Measurements from ENCODE around the gene RANBP9. TPM values are rescaled to one million over a fixed set of nuclear protein-coding genes. Genes with fewer than 3 reads are reported as not detected.
A peak's percentile ranks its signal among the peaks of the same experiment; 100 is the strongest.

Gene RANBP9
- total RNA-seq (10 to 100 TPM; 45.4 to 56.9 (median 49.2) TPM), polyA plus RNA-seq (1 to 10 TPM; 2.7 to 3.5 TPM), total RNA-seq (86.4 reads per million, percentile 82 among the genes with 10 or more reads in this experiment)

DNA sequence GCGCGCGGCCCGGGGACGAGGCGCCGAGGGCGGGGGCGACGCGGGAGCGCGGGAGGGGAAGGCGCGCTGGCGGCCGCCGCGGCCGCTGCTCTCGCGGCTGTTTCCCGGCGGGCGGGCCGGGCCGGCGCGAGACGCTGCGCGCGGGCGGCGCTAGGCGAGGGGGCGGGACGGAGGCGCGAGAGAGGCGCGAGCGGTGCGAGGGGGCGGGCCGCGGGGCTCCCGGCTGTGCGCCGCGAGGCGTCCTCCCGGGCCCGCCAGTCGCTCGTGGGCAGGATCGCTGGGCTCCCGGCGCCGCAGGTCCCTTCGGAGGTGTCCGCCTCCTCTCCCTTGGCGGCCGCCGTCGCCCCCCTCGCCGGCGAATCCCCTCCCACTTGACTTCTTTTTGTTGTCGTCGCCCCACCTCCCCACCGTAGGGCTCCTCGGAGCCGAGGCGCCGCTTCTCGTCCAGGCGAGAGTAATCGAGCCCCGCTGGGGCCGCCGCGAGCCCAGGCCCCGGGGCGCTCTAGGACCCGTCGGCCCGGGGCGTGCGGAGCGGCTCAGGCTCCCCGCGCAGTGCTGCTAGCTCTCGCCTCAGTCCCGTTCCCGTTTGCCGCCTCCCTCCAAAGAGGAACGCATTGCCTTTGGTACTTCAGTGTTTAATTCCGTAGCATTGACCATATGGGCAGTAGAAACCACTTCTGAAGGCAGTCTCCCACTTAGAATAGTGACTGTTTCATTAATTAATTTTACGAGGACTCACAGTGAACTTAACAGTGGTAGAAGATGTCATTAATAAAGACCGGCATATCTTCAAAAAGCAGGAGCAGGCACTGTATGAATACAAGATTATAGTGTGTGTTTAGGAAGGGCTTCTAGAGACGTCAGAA, at the start of gene RANBP9:
RANBP9 (minus strand) TSS at position 103 of the 866 bp plus-strand sequence. CDS start 330 bp downstream, outside the sequence.
- peak within 1 kb of the TSS; percentile 91 to 100 (median 98) for H3K4me3 Mint-ChIP-seq
- DNase-seq (peak; percentile 86 to 92 (median 90)), ATAC-seq (peak; percentile 90)
- Histone ChIP-seq H3K27ac (ENCODE audit: low read depth, low read length) (peak within 1 kb of the TSS; percentile 94), H3K4me1 (ENCODE audit: control insufficient read depth in 2 of 2, insufficient read depth in 2 of 2, low read length in 2 of 2) (peaks cover 12 to 15% of the 10 kb centered on the region in 2 donors), H3K27me3 (ENCODE audit: control insufficient read depth in 2 of 2, insufficient read depth in 2 of 2, low read length in 2 of 2) (no peaks in the 10 kb centered on the region), H3K4me3 (ENCODE audit: low read length) (peak within 1 kb of the TSS; percentile 85), H3K9me3 (ENCODE audit: control insufficient read depth in 2 of 3, low read length in 3 of 3) (no peaks in the 10 kb centered on the region), H3K36me3 (ENCODE audit: control insufficient read depth in 2 of 3, insufficient read depth in 3 of 3, low read length in 3 of 3) (no peaks in the 10 kb centered on the region)
- H3K36me3 Mint-ChIP-seq = peaks cover 0 to 12% (median 4%) of the 10 kb centered on the region in 5 donors
- intact Hi-C loops (cut with micrococcal nuclease) = loop anchor here (1.0 to 5.0 kb wide), 17 partner anchors 13 to 1535 kb away; partner anchors contain the start of genes MCUR1 (in 2 of the 2), NOL7 (in 2 of the 2), SIRT5 (in 2 of the 2) and TBC1D7 (in 2 of the 2)
- no peaks in the 10 kb centered on the region for H3K27me3 Mint-ChIP-seq
- H3K9me3 Mint-ChIP-seq = peaks cover 0 to 4% (median 0%) of the 10 kb centered on the region in 11 donors
- H3K27ac Mint-ChIP-seq = peak within 1 kb of the TSS; percentile 93 to 99 (median 98)
- ChIA-PET CTCF (interaction anchor here (0.9 to 3.0 kb wide), 9 partner anchors 12 to 137 kb away, joined by 3 to 12 read pairs (median 3); partner anchors contain the start of genes NOL7 and SIRT5), POLR2A (interaction anchor here (0.8 to 5.9 kb wide), 22 partner anchors 8 to 140 kb away, joined by 3 to 101 read pairs (median 4); partner anchors contain the start of genes NOL7 and SIRT5)
- H3K4me1 Mint-ChIP-seq = peaks cover 31 to 58% (median 45%) of the 10 kb centered on the region in 7 donors

DNA sequence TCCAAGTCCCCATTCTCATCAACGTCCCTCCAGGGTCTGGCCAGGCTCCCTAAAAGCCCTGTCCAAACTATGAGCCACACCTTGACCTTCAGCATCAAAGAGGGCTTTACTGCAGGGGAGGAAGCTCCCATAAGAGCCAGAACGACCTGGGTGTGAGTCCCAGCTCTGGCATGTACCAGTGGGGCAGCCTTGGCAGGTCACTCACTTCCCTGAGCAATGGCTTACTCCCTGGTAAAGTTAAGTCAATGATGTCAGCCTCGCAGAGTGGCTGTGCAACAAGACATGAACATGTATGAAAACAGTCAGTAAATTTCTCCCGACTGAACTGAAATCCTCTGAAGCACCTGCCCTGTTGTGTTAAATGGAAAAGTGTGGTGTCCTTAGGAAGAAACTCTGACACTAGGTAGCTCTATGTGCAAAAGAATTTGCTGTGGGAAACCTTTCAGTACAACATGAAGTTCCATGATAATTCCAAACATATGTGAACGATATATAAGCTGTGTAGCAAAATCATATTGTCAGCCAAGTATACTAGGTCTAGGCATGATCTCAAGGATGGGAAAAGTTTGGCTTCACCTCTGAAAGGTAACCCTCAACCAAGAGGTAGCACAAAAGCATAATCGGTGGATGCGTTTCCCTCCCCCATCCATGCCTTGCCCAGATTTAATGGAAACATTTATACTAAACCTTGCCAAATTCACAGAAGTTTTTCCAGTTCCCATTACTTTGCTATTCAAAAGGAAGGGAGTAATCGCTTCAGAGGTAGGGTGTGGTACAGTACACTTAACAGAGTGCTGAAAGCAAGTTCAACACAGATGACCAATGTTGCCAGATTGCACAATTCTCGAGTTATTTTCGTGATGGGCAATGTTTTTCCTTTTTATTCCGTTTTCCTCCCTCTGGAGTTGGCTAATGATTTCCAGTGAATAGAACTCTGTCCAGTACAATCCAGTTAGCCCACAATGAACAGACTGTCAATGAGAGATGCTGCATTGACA, 49.0 kb upstream of the RANBP9 start:
- peaks cover 0 to 1% (median 0%) of the 10 kb centered on the region in 11 donors for H3K9me3 Mint-ChIP-seq
- ChIA-PET POLR2A (interaction anchor here (1.1 to 1.3 kb wide), 2 partner anchors 10 to 145 kb away, joined by 3 read pairs; partner anchors contain the start of gene NOL7), CTCF (interaction anchor here (1.4 kb wide), 1 partner anchor 185 kb away, joined by 5 read pairs; the partner anchor contains the start of gene SIRT5)
- intact Hi-C loops (cut with micrococcal nuclease) = no loop called here
- no peak overlapping the region for H3K27ac Mint-ChIP-seq
- H3K4me3 Mint-ChIP-seq = no peak overlapping the region
- Histone ChIP-seq H3K27me3 (ENCODE audit: control insufficient read depth in 2 of 2, insufficient read depth in 2 of 2, low read length in 2 of 2) (no peaks in the 10 kb centered on the region), H3K4me1 (ENCODE audit: control insufficient read depth in 2 of 2, insufficient read depth in 2 of 2, low read length in 2 of 2) (peaks cover 10 to 11% of the 10 kb centered on the region in 2 donors), H3K9me3 (ENCODE audit: control insufficient read depth in 2 of 3, low read length in 3 of 3) (no peaks in the 10 kb centered on the region), H3K4me3 (ENCODE audit: low read length) (no peak overlapping the region), H3K27ac (ENCODE audit: low read depth, low read length) (no peak overlapping the region), H3K36me3 (ENCODE audit: control insufficient read depth in 2 of 3, insufficient read depth in 3 of 3, low read length in 3 of 3) (no peaks in the 10 kb centered on the region)
- H3K27me3 Mint-ChIP-seq = peaks cover 0 to under 1% (median 0%) of the 10 kb centered on the region in 5 donors
- H3K4me1 Mint-ChIP-seq = peaks cover 12 to 39% (median 23%) of the 10 kb centered on the region in 7 donors
- ATAC-seq = no peak
- DNase-seq = no peak
- H3K36me3 Mint-ChIP-seq = peaks cover 0 to 7% (median 0%) of the 10 kb centered on the region in 5 donors

DNA sequence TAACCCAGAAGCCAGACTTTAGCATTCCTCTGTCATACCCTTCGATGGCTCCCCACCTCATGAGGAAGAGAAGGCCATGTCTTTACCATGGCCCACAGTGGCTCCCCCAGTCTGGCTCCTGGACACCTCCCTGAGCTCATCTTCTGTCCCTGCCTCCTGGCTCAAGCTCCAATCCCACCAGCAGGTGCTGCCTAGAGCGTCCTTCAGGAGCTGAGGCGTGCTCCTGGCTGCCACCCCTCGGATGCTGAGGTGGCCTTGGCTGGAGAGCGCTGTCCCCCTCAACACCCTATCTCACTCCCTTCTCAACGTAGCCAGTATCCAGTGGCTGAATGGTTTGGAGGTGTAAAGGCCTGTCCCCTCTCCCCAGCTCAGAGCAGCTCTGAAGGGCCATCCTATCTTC, 47.4 kb upstream of the RANBP9 start:
- DNase-seq = no peak
- Mint-ChIP-seq H3K4me3 (peak overlapping the region in 2 of 10 donors; percentile 14 to 32), H3K9me3 (peaks cover 0 to 1% (median 0%) of the 10 kb centered on the region in 11 donors), H3K36me3 (peaks cover 0 to 7% (median 0%) of the 10 kb centered on the region in 5 donors), H3K27ac (peak overlapping the region in 2 of 9 donors; percentile 16 to 67), H3K4me1 (peaks cover 12 to 31% (median 23%) of the 10 kb centered on the region in 7 donors), H3K27me3 (no peaks in the 10 kb centered on the region)
- Histone ChIP-seq H3K27me3 (ENCODE audit: control insufficient read depth in 2 of 2, insufficient read depth in 2 of 2, low read length in 2 of 2) (no peaks in the 10 kb centered on the region), H3K9me3 (ENCODE audit: control insufficient read depth in 2 of 3, low read length in 3 of 3) (no peaks in the 10 kb centered on the region), H3K27ac (ENCODE audit: low read depth, low read length) (no peak overlapping the region), H3K4me1 (ENCODE audit: control insufficient read depth in 2 of 2, insufficient read depth in 2 of 2, low read length in 2 of 2) (peaks cover 10 to 11% of the 10 kb centered on the region in 2 donors), H3K4me3 (ENCODE audit: low read length) (no peak overlapping the region), H3K36me3 (ENCODE audit: control insufficient read depth in 2 of 3, insufficient read depth in 3 of 3, low read length in 3 of 3) (no peaks in the 10 kb centered on the region)
- CTCF ChIA-PET = no interaction called here
- no peak for ATAC-seq
- POLR2A ChIA-PET = no interaction called here
- intact Hi-C loops (cut with micrococcal nuclease) = no loop called here

DNA sequence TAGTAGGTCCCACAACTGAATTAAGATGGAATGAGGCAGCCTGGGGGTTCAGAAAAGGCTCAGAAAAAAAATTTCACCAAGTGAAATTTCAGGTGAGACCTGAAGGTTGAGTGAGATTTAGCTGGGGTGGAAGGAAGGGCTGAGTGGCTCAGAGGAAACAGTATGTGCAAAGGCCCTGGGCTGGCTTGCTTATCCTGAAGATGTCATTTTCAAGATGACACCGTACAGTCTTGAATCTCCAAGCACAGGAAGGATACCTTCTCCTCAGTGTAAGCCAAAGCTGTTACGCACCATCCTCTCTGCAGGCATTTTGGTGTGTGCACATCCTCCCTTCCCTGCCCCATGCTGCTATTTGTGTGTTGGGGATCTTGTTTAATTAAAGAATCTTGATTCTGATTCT, 43.0 kb upstream of the RANBP9 start:
- H3K27ac Mint-ChIP-seq = no peak overlapping the region
- peaks cover 0 to 5% (median 4%) of the 10 kb centered on the region in 7 donors for H3K4me1 Mint-ChIP-seq
- no peak for ATAC-seq
- H3K4me3 Mint-ChIP-seq = no peak overlapping the region
- no peak for DNase-seq
- no peaks in the 10 kb centered on the region for H3K4me1 ChIP-seq (ENCODE audit: control insufficient read depth in 2 of 2, insufficient read depth in 2 of 2, low read length in 2 of 2)
- intact Hi-C loops (cut with micrococcal nuclease) = no loop called here
- H3K9me3 Mint-ChIP-seq = peaks cover 0 to 1% (median 0%) of the 10 kb centered on the region in 11 donors
- H3K36me3 Mint-ChIP-seq = no peaks in the 10 kb centered on the region
- no peak overlapping the region for H3K27ac ChIP-seq (ENCODE audit: low read depth, low read length)
- POLR2A ChIA-PET = interaction anchor here (1.0 kb wide), 1 partner anchor 13 kb away, joined by 4 read pairs; no protein-coding TSS in a partner anchor
- CTCF ChIA-PET = no interaction called here
- no peaks in the 10 kb centered on the region for H3K36me3 ChIP-seq (ENCODE audit: control insufficient read depth in 2 of 3, insufficient read depth in 3 of 3, low read length in 3 of 3)
- no peak overlapping the region for H3K4me3 ChIP-seq (ENCODE audit: low read length)
- no peaks in the 10 kb centered on the region for H3K9me3 ChIP-seq (ENCODE audit: control insufficient read depth in 2 of 3, low read length in 3 of 3)
- H3K27me3 Mint-ChIP-seq = no peaks in the 10 kb centered on the region
- H3K27me3 ChIP-seq (ENCODE audit: control insufficient read depth in 2 of 2, insufficient read depth in 2 of 2, low read length in 2 of 2) = no peaks in the 10 kb centered on the region

DNA sequence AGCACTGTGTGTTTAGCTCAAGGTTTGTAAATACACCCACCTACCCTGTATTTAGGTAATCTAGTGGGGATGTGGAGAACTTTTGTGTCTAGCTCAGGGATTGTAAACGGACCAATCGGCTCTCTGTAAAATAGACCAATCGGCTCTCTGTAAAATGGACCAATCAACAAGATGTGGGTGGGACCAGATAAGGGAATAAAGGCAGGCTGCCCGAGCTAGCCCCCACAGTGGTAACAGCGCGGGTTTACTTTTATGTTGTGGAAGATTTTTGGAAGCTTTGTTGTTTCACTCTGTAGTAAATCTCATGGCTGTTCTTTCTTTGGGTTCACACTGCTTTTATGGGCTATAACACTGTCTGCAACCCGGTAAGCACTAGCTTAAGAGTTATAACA, 32.1 kb upstream of the RANBP9 start:
- no peaks in the 10 kb centered on the region for H3K9me3 ChIP-seq (ENCODE audit: control insufficient read depth in 2 of 3, low read length in 3 of 3)
- peaks cover 0 to 4% of the 10 kb centered on the region in 2 donors for H3K4me1 ChIP-seq (ENCODE audit: control insufficient read depth in 2 of 2, insufficient read depth in 2 of 2, low read length in 2 of 2)
- H3K27me3 ChIP-seq (ENCODE audit: control insufficient read depth in 2 of 2, insufficient read depth in 2 of 2, low read length in 2 of 2) = no peaks in the 10 kb centered on the region
- Mint-ChIP-seq H3K4me1 (peaks cover 0 to 5% (median 0%) of the 10 kb centered on the region in 7 donors), H3K36me3 (peaks cover 0 to 5% (median 0%) of the 10 kb centered on the region in 5 donors), H3K4me3 (peak overlapping the region in 2 of 10 donors; percentile 41 to 43), H3K9me3 (peaks cover 0 to 5% (median 0%) of the 10 kb centered on the region in 11 donors), H3K27ac (peak overlapping the region in 1 of 9 donors; percentile 65), H3K27me3 (no peaks in the 10 kb centered on the region)
- DNase-seq = no peak
- CTCF ChIA-PET = no interaction called here
- H3K27ac ChIP-seq (ENCODE audit: low read depth, low read length) = no peak overlapping the region
- intact Hi-C loops (cut with micrococcal nuclease) = no loop called here
- H3K36me3 ChIP-seq (ENCODE audit: control insufficient read depth in 2 of 3, insufficient read depth in 3 of 3, low read length in 3 of 3) = no peaks in the 10 kb centered on the region
- POLR2A ChIA-PET = no interaction called here
- no peak for ATAC-seq
- H3K4me3 ChIP-seq (ENCODE audit: low read length) = no peak overlapping the region
